Lower leg skin (tissue), 3 donors: ENCODE results near the gene FBXL16.

Source experiments
- CTCF ChIP-seq, 3 donors: fragments of 450-650 bp; IDR thresholded peaks; one replicate each; pipeline ENCODE4 v1.5.1; 2016; ENCODE audit warnings: antibody characterized with exemption in 3 of 3, mild to moderate bottlenecking in 3 of 3, moderate library complexity in 2 of 3
- POLR2A ChIP-seq, 2 donors: fragments of 450-650 bp; IDR thresholded peaks; one replicate each; pipeline ENCODE4 v1.6.1; 2016 to 2017; ENCODE audit warnings: antibody characterized with exemption in 2 of 2, mild to moderate bottlenecking in 1 of 2, moderate library complexity in 1 of 2

DNA sequence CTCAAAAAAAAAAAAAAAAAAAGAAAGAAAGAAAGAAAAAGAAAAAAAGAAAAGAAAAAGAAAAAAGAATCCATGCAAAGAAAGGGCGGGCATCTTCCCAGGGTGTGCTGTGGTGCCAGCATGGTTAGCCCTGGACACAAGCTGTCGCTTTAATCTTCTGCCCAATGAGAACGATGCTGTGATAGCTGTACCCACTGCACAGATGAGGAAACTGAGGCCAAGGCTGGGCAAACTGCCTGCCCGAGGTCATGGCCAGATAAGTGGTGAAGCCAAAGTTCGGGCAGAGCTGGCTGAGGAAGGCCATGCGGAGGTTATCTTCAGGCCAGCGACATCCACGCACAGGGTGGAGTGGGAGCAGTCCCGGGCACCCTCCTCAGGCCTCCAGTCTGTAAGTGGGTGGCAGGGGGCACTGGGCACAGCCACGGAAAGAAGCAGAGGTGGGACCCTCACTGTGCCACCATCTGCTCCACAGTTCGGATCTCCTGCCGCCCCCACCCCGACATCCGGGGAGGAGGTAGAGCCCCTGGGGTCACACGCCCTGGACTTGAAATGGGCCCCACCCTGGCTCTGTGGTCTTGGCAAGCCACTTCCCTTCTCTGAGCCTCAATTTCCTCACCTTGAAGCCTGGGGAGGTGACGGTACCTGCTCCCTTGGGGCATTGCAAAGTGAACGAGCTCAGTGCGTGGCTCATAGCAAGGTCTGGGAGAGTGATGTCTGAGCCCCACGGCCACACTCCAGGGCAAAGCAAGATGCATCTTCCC is 6.5 kb downstream of the FBXL16 start:
- TF ChIP-seq CTCF (IDR thresholded peaks at IDR 0.05) (no peak), POLR2A (IDR thresholded peaks at IDR 0.05) (no peak)
